Bone marrow (tissue), 2 donors: Measurements from ENCODE around the gene ZFHX3.
A peak's percentile ranks its signal among the peaks of the same experiment; 100 is the strongest.

Source experiments
- DNase-seq, 2 donors: peaks; one replicate each; lab custom pipeline; 2025; lab: John Stamatoyannopoulos, UW

The ZFHX3 gene

DNA sequence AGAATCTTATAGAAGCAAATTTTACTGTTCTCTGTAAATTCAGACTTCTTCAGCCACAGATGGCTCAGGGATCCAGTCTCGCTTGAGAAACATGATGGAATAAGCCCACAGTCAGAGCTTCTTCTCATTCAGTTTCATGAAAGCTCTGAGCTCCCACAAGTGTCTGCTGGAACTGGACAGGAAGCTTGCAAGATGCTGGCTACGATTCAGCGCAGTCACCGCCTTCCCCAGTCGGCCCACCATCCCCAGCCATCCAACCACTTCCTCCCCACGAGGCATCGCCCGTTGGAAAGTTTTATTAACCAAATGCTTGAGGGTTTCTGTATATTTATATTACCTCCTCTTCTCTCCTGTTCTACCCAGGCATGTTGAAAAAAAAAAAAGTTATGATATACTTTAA is 171.7 kb downstream of the ZFHX3 start:
- DNase-seq: no peak

DNA sequence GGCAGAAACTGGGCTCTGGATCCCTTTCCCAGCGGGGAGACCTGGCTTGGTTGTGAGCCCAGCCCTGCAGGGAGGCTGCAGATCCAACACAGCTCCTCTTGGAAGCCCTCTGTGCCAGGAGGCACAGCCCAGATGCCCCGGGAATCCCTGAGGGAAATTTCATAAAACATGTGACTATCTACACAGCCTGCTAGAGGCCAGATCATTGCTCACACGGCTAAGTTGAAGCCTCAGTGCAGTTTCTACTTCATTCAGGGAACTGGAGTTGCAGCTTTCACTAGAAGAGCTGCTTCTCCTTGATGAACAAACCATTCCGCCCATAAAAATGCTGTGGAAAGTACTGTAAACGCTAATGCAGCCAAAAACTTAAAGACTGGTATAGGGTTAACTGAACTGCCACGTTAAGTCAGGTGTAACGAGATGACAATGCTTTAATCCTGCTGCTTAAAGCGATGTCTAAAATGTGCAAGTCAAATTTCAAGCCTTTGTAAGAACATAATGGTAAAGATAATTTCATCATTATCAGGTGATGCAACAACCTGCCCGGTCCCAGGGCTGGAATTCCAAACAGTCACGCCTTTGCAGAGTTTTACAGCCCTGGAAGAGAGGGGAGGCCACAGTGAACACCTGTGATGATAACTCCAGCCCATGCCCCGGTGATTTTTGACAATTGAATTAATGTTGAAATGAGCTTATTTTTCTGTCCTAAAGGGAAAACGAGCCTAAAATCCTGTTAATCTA is 172.5 kb downstream of the ZFHX3 start:
- no peak for DNase-seq

DNA sequence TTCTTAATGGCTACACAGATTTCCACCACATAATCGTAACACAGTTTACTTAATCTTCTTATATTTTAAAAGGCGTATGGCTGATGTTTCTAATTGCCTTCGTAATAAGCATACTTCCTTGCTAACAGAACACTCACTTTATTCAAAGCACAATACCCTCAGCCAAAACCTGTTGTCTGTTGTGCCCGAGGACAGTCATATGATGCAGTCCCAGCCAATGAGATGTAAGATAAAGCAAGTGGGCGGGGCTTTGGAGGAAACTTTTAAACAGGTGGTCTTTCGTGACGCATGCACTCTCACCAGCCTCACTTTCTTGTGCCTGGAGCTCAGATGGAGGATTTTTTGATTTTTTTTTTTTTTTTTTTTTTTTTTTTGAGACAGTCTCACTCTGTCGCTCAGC is 174.1 kb downstream of the ZFHX3 start:
- no peak for DNase-seq

DNA sequence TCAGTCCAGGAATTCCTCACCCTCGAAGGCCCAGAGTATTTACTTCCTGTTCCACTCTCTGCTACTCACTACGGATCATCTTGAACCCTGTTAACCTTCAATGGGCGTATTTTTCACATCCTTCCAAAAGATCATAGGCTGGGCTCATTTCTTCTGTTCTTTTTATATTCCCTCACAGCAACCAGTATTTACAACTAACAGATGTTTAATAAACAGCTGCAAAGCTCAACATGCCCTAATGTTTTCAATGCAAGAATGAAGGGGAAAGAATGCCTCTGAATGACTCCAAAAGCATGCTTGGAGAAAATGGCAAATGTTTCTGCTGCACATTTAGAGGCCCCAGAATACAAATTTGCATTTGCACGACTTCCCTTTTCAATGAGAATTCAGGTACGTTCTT is 174.9 kb downstream of the ZFHX3 start:
- DNase-seq: no peak

DNA sequence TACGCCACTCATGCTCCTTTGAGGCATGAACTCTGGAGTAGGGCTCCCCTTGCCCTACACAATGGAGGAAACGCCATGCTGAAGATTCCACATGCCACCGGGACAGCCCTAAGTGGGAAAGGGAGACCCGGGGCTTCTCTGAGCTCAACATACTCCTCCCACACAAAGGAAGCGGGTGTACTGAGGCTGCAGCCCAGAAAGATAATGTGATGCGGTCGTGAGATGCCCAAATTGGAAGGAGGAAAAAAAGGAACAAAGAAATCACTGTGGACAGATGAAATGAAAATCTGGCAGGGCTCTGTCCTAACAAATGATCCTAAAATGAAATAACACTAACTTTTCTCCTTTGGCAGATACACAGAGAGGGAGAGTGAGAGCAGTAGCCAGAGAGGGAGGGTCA is 182.1 kb downstream of the ZFHX3 start:
- DNase-seq: no peak

DNA sequence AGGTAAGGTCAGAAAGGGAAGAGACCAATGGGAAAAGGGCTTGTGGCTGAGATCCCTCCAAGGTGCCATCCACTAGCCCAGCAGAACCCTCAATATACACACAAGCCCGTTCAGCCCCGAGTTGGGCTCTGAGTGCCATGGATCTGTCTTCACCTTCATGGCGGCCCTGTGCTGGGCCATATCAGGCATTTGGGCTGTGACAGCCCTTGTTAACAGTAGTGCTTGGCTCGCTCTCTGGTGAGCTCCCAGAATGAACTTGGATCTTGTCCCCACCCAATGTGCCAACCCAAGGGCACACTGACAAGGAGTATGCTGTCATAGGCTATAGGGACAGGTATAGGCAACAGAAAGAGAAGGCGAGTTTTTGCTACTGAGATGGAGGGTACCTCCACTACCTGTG is 182.7 kb downstream of the ZFHX3 start:
- DNase-seq: no peak

DNA sequence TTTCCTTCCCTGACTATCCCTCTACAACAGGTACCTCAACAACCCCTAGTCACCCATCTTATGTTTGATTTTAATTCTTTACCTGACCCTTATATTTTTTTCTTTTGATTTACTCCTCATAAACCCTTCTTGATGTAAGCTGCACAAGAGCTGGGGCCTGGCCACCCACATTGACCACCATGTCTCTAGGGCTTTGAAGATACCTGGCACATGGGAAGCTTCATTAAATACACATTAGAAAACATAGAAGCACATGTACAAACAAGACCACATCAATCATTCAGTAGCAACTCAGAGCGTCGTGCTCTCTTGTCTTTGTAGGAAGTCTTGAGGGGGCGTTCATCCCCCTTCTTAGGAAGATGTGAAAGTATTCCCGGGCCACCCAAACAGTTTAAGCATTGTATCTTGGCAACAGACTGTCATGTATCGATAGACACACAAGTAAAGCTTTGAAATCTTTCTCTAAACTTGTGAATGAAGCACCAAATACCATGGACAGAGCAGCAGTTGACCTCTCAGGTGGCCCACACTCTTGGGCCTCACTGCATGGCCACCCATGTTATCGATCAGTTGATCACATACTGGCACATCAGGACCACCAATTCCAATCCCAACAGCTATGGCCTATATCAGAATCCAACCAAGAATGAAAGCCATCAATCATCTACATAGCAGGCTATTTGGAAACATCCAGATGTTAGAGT is 183.6 kb downstream of the ZFHX3 start:
- DNase-seq: no peak

DNA sequence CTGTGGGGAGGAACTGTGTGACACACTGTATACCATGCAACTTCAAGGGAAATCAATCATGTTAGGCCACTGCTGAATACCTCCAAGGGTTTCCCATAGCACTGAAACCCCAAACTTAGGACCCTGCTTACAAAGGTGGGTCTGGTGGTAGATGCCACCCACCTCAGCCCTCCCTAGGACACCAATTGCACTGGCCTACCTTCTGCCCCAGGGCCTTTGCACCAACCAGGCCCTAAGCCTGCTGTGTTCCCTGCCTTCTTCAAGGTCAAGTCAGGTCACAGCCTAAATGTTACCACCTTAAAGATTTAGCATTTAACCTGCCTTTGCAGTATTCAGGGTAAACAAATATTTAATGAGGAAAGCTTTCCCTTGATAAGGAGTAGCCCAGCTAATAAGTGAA is 185.8 kb downstream of the ZFHX3 start:
- DNase-seq: no peak

DNA sequence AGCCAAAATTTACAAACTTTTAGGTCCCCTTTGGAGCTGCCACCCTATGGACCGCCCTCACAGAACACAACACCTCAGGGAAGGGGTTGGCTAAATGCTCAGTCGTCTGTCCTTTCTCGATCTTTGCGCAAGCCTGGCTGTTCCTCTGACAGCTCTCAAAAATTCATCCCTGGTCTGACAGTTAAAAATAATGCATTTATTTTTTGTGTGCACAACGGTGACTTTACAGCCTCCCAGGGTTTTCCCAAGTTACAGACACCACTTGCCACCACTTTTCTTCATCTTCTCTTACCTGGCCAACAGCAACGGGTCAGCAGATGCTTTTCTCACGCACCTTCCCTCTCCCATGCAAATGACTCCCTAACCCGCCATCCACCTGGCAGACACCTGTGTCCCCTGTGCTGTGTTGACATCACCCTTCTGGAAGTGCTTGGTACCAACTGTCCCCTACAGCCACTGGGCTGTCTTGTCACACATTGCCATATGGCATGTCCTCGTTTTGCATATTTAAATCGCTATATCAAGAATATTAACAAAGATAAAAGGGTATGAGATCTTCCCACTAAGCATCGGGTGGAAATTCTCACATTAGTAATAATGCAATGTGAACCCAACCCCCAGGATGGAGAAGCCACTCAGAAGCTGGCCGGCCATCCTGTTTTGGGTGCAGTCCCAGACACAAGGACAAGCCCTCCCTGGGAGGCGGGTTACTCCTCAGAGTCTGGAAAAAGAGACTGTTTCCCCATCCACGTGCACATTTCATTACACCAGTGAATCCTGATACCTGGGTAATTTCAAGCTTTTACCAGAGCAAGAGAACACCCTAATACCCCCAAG is 187.0 kb downstream of the ZFHX3 start:
- no peak for DNase-seq

DNA sequence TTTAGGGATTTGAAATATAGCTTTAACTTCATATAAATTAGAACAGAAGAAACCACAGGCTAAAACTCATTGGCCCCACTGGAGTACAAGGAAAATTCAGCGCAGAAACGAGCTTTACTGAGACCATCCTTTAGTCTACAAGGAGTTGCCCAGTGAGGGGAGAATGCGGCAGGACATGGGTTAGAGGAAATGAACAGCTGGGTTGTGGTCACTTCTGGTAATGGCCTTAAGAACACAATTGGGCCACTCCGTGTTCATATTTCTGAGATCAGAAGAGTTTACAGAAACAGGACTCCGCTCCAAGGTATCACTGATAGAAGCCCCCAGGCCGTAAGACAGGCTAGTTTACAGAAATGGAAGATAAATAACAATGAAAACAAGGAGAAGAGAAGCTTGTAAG is 188.3 kb downstream of the ZFHX3 start:
- DNase-seq: no peak

DNA sequence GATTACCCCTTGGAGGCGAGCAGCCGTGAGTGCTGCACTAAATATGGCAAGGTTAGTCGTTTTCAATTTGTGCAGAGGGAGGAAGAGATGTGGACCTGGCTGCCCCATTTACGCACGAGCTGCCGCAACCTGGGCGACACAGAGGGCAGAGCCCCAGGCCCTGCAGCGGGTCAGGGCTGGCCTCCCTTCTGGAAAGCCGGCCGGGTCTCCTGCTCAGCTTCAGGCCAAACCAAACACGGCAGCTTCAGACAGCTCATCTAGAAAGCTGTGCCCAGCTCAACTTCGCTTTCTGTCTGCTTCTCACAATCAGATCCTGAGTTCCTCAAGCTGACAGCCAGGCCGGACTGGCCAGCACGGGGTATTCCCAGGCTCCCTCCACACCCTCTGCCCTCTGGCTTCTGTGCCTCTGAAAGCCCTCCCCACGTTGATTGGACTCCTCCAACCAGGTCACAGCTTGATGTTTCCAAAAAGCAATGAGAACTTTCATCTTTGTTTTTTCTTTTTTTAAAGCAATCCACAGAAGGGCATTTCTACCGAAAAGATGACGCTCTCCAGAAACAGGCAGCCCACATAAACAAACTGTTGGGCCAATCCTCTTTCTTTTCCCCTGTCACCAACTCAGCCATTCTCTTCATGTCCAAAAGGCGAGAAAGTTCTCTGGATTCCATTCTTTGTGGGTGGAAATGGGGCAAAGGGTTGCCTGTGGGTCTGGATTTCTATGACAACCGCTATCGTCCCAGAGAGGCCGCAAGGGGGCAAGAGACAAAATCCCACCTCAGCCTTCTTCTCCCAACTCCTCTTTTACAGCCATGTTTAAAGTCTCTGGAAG is 189.0 kb downstream of the ZFHX3 start:
- DNase-seq: no peak

DNA sequence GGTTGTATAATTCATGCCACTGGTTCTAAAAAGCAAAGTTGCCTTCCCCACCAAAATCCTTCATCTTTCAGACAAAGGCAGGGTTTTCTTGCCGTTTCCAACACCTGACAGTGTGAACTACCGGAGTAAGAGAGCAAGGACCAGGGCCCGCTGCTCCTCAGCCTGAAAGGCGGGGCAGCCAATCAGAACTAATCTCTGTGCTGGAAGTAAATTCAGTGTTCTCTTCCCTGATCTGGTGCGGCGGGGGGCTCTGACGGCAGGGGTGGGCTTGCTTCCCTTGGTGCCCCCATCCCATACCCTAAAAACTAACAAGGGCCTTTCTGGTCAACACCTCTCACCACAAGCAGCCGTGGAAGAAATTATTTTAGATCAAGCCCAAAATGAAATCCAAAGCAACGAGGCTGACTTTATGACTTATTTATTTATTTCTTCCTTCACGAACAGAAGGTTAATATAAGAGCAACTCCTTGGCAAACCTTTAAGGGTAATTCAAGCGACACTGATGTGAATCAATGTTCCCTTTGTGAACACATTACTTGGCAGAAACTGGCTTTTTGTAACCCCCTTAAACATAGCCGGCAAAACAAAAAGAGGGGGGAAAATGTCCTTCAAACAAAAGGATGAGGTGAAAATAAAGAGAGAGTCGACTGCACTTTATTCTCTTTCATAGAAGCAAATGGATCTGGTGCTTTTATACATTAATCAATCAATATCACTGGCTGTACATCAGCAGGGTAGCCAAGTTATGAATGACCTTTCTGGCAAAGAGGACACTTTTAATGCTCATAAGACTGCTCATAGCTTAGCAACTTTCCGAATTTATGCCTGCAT is 189.9 kb downstream of the ZFHX3 start:
- no peak for DNase-seq

DNA sequence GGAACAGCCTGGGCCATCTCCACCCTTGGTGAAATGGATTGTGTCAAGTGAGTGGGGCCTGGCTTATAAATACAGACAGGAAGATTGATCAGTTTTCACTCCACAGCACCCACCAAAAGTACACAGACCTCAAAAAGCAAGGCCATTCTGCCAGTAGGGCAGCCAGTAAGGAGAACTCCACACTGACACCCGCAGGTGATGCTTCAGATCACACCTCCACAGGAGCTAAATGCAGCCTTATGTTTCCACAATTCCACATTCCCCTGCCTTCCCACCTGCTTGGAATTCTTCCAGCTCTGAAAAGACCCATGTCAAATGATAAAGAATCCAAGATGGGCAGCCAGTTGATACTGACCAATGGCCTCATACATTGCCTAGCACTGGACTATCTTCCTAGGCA is 191.1 kb downstream of the ZFHX3 start:
- DNase-seq: no peak

DNA sequence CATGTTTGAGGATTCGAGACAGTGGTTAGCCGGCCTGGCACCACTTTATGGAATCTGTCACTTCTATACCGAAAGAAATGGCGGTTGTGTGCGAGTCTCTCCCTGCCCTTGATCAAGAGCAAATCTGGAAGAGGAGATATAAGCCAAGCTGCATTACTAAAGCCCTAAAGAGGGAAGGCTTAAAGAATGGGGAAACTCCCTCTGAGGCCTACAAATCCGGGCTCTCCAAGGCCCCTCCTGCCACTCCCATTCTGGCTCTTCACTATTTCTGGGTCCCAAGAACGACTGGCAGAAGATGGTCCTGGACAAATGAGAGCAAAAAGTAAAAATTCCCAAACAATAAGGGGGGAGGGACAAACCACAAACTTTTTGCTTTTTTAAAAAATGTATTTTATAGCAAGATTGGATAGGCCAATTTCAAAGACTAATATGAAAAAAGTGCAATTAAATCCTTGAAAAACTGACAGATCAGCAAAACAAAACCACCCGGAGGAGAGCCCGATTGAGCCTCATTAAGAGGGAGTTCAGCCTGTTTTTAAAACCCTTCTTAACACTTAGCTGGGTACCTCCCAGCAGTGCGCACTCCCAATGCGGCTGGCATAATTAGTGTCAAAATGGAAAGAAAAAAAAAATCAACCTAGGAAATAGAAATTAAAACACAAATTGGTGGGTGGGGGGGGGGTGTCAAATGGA is 193.5 kb downstream of the ZFHX3 start:
- DNase-seq: no peak

DNA sequence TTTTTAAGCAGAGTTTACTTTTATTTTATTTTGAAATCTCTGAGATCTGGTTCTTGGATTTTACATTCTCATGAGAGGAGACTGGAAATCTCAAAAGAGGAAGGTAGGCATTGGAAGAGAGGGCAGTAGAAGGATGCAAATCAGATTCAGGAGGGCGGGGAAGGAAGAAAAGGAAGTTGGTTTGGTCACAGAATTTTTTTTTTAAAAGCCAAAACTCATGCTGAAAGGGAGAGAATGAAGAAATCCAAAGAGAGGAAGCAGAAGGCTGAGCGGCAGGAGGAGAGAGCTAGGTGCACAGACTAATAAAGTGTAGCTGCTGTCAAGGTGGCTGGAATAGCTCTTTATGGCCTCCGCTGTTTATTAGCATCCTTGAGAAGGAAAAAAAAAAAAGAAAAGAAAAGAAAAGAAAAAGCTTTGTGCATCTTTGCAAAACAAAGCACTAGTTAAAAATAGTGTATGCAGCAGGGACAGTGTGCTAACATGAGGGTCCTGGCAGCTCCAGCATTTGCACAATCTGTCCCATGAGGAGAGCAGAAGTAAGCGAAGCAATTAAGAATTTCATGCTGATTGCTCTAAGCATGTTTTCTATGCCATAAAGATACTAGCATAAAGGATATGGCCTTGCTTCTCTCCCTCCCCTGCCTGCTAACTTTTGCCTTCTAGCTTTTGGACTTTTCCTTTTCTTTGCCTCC is 194.2 kb downstream of the ZFHX3 start:
- peak in 1 of 2 donors; percentile 24 for DNase-seq

DNA sequence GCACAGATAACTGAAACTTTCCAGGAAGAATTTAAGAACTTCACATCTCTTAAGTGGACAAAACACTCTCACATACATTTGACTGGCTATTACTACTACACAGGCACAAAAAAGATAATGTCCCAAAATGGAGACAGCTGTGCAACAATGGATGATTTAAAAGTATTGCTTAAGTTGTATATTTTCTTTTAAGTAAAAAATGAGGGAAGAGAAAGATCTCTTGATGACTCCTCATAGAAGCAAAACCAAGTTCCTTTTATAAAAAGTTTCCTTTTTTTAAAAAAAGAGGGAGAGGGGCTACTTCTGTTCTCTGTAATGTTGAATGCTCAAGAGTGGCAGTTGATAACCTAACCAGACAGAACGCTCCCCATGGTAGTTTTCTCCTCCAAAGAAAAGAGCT is 195.5 kb downstream of the ZFHX3 start:
- no peak for DNase-seq

DNA sequence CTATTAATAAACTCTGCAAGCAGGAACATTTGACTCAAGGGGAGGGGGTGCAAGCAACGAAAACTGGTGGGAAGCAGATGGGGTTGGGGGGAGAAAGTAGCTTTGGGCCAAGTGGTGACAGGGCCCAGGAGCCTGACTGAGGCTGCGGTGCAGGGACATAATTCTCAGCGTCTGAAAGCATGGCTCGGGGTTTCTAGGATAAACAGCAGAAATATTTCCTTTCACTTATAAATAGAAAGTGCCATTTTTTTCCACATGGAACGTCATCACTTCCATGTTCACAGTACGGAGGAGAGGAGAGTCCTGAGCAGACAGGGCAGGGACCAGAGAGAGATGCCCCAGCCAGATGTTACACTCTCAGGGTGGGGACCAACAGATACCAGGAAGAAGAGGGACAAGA is 197.1 kb downstream of the ZFHX3 start:
- no peak for DNase-seq

DNA sequence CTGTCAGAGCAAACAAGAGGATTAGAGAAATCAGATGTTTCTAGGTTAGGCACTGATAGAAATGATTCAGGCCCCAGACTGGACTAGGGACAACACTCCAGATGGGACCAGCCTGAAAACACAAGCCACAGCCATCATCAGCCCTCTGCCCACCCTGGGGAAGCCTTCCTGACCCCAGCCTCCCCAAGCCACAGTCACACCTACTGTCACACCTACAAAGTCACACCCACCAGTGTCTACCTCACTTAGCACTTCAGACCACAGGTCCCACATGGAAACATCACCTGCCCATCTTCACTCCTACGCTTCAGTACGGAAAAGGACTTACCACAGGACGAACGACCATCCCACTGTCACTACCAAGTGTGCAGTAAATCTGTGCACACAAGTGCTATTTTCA is 197.9 kb downstream of the ZFHX3 start:
- DNase-seq: no peak

DNA sequence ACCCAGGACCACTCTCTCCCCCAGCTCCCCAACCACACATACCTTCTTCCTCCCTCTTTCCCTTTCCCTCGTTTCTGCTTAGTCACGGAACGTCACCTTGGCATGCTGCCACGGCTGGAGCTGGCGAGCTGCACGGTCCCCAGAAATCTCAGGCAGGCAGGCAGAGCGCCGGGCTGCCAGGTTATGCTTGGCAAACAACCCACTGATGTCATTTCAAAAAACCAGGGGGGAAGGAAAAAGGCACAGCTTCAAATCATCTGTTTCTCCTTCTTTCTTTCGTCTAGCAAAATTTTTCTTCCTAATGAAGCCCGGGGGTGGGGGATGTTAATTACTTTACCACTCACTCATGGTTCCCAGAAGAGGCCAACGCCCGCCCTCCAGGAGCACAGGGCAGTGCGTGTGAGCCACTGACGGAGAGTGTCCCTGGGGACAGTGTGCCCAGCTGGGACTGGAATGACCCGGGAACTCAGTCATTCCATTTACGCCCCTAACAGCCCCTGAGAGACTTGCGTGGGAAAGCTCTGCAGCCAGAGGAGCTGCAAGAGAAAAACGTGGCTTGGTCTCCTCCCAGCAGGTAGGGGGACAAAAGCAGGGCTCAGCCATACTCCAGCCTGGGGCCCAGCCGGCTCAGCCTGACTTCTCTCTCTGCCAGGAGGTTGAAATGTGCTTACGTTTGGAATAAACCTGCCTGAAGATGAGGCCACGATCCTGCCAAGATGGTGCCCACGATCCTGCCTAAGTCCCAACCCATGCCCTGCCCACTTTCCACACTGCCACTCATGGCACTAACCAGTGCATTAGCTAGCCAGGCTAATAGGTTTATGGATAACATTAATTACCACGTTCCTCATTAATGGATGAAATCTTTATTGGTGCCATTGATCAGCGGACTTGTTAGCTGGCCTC is 198.9 kb downstream of the ZFHX3 start:
- DNase-seq: peak in 1 of 2 donors; percentile 20
